ENCODE results near the gene ARHGAP26. TPM values are rescaled to one million over a fixed set of nuclear protein-coding genes. Genes with fewer than 3 reads are reported as not detected.
A peak's percentile ranks its signal among the peaks of the same experiment; 100 is the strongest.

Gene ARHGAP26
- total RNA-seq, 2 experiments from 2014 or later, result 10.2 to 11.0 TPM

- Mint-ChIP-seq H3K4me3 (no peak overlapping the region), H3K9me3 (no peaks in the 10 kb centered on the region), H3K27me3 (no peaks in the 10 kb centered on the region), H3K27ac (no peak overlapping the region), H3K4me1 (no peaks in the 10 kb centered on the region), H3K36me3 (peaks cover 14% of the 10 kb centered on the region)
- DNase-seq, result no peak
Measured at GRCh38 chr5:142906863-142907671, 136.9 kb downstream of the ARHGAP26 start.

- Mint-ChIP-seq H3K27ac (no peak overlapping the region), H3K9me3 (no peaks in the 10 kb centered on the region), H3K4me3 (no peak overlapping the region), H3K4me1 (no peaks in the 10 kb centered on the region), H3K27me3 (no peaks in the 10 kb centered on the region), H3K36me3 (peaks cover 14% of the 10 kb centered on the region)
- no peak for DNase-seq
Measured at GRCh38 chr5:142908659-142909058, 138.5 kb downstream of the ARHGAP26 start.

- Mint-ChIP-seq H3K27ac (no peak overlapping the region), H3K4me3 (no peak overlapping the region), H3K9me3 (no peaks in the 10 kb centered on the region), H3K4me1 (no peaks in the 10 kb centered on the region), H3K27me3 (no peaks in the 10 kb centered on the region), H3K36me3 (peaks cover 9% of the 10 kb centered on the region)
- DNase-seq, result no peak
Measured at GRCh38 chr5:142910128-142910527, 140.0 kb downstream of the ARHGAP26 start.

- Mint-ChIP-seq H3K36me3 (peaks cover 9% of the 10 kb centered on the region), H3K27me3 (no peaks in the 10 kb centered on the region), H3K4me3 (no peak overlapping the region), H3K9me3 (no peaks in the 10 kb centered on the region), H3K4me1 (no peaks in the 10 kb centered on the region), H3K27ac (no peak overlapping the region)
- no peak for DNase-seq
Measured at GRCh38 chr5:142911170-142911569, 141.0 kb downstream of the ARHGAP26 start.

- Mint-ChIP-seq H3K4me1 (no peaks in the 10 kb centered on the region), H3K36me3 (peaks cover 9% of the 10 kb centered on the region), H3K27me3 (no peaks in the 10 kb centered on the region), H3K27ac (no peak overlapping the region), H3K9me3 (no peaks in the 10 kb centered on the region), H3K4me3 (no peak overlapping the region)
- no peak for DNase-seq
Measured at GRCh38 chr5:142911775-142912174, 141.6 kb downstream of the ARHGAP26 start.

GRCh38 chr5:142913728-142914338 is 143.7 kb downstream of the ARHGAP26 start:
- H3K4me1 Mint-ChIP-seq, result no peaks in the 10 kb centered on the region
- H3K36me3 Mint-ChIP-seq, result peaks cover 3% of the 10 kb centered on the region
- no peak overlapping the region for H3K4me3 Mint-ChIP-seq
- H3K27me3 Mint-ChIP-seq, result no peaks in the 10 kb centered on the region
- no peak for DNase-seq
- no peak overlapping the region for H3K27ac Mint-ChIP-seq
- H3K9me3 Mint-ChIP-seq, result no peaks in the 10 kb centered on the region

- Mint-ChIP-seq H3K27ac (no peak overlapping the region), H3K27me3 (no peaks in the 10 kb centered on the region), H3K4me3 (no peak overlapping the region), H3K9me3 (no peaks in the 10 kb centered on the region), H3K4me1 (no peaks in the 10 kb centered on the region), H3K36me3 (peaks cover 3% of the 10 kb centered on the region)
- no peak for DNase-seq
Measured at GRCh38 chr5:142915038-142915437, 144.9 kb downstream of the ARHGAP26 start.

GRCh38 chr5:142915813-142916424 is 145.7 kb downstream of the ARHGAP26 start:
- H3K4me1 Mint-ChIP-seq, result no peaks in the 10 kb centered on the region
- H3K36me3 Mint-ChIP-seq, result peaks cover 3% of the 10 kb centered on the region
- no peak for DNase-seq
- no peaks in the 10 kb centered on the region for H3K27me3 Mint-ChIP-seq
- H3K9me3 Mint-ChIP-seq, result no peaks in the 10 kb centered on the region
- H3K27ac Mint-ChIP-seq, result no peak overlapping the region
- H3K4me3 Mint-ChIP-seq, result no peak overlapping the region

- peaks cover 1% of the 10 kb centered on the region for H3K36me3 Mint-ChIP-seq
- no peaks in the 10 kb centered on the region for H3K27me3 Mint-ChIP-seq
- H3K4me3 Mint-ChIP-seq, result no peak overlapping the region
- peaks cover 14% of the 10 kb centered on the region for H3K4me1 Mint-ChIP-seq
- no peaks in the 10 kb centered on the region for H3K9me3 Mint-ChIP-seq
- no peak for DNase-seq
- H3K27ac Mint-ChIP-seq, result no peak overlapping the region
Measured at GRCh38 chr5:142918959-142919635, 148.9 kb downstream of the ARHGAP26 start.

GRCh38 chr5:142920849-142921612 is 150.9 kb downstream of the ARHGAP26 start:
- H3K9me3 Mint-ChIP-seq, result no peaks in the 10 kb centered on the region
- H3K27ac Mint-ChIP-seq, result no peak overlapping the region
- H3K4me3 Mint-ChIP-seq, result no peak overlapping the region
- peaks cover 12% of the 10 kb centered on the region for H3K36me3 Mint-ChIP-seq
- DNase-seq, result no peak
- no peaks in the 10 kb centered on the region for H3K27me3 Mint-ChIP-seq
- H3K4me1 Mint-ChIP-seq, result peaks cover 34% of the 10 kb centered on the region

- peaks cover 17% of the 10 kb centered on the region for H3K36me3 Mint-ChIP-seq
- peaks cover 39% of the 10 kb centered on the region for H3K4me1 Mint-ChIP-seq
- H3K4me3 Mint-ChIP-seq, result no peak overlapping the region
- no peak for DNase-seq
- H3K27ac Mint-ChIP-seq, result no peak overlapping the region
- H3K9me3 Mint-ChIP-seq, result no peaks in the 10 kb centered on the region
- no peaks in the 10 kb centered on the region for H3K27me3 Mint-ChIP-seq
Measured at GRCh38 chr5:142922223-142922952, 152.2 kb downstream of the ARHGAP26 start.

- Mint-ChIP-seq H3K4me3 (no peak overlapping the region), H3K27ac (peak overlapping the region; percentile 54), H3K9me3 (no peaks in the 10 kb centered on the region), H3K36me3 (peaks cover 20% of the 10 kb centered on the region), H3K4me1 (peaks cover 39% of the 10 kb centered on the region), H3K27me3 (no peaks in the 10 kb centered on the region)
- no peak for DNase-seq
Measured at GRCh38 chr5:142924135-142924883, 154.1 kb downstream of the ARHGAP26 start.

- Mint-ChIP-seq H3K4me1 (peaks cover 46% of the 10 kb centered on the region), H3K27ac (no peak overlapping the region), H3K27me3 (no peaks in the 10 kb centered on the region), H3K4me3 (no peak overlapping the region), H3K36me3 (peaks cover 29% of the 10 kb centered on the region), H3K9me3 (no peaks in the 10 kb centered on the region)
- DNase-seq, result no peak
Measured at GRCh38 chr5:142925795-142926194, 155.6 kb downstream of the ARHGAP26 start.
